Suppressor macrophage treated with lipopolysaccharide for 4 hours (primary cell): Measurements from ENCODE around the gene SNHG17.
"Not testable (repeated sequence)": the region's sequence is repeated elsewhere in the genome, so short reads cannot be mapped to it uniquely, and the experiment has no call there.

Source experiments
- DNase-seq: peaks from one replicate; pipeline ENCODE4 v3.0.0-alpha.2; 2020

SNHG17 gene

DNA sequence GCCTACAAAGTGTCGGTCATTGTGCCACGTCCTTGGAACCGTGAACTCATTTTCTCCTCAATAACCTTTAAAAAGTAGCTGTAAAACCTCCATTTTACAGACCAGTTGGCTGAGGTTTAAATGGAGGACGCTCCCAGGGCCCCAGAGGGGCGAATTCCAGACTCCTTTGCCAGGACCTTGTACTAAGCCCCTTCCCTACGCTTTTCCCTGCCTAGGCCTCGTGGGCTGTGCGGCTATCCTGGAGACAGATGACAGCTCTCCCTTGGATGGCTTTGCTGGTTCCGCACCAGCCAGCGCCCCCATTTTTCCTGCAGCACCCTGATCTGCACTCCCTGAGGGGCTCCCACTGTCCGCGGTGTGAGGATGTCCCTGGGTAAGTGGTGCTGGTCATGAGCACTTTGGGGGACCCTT, 12.1 kb upstream of the SNHG17 start:
- DNase-seq = no peak

DNA sequence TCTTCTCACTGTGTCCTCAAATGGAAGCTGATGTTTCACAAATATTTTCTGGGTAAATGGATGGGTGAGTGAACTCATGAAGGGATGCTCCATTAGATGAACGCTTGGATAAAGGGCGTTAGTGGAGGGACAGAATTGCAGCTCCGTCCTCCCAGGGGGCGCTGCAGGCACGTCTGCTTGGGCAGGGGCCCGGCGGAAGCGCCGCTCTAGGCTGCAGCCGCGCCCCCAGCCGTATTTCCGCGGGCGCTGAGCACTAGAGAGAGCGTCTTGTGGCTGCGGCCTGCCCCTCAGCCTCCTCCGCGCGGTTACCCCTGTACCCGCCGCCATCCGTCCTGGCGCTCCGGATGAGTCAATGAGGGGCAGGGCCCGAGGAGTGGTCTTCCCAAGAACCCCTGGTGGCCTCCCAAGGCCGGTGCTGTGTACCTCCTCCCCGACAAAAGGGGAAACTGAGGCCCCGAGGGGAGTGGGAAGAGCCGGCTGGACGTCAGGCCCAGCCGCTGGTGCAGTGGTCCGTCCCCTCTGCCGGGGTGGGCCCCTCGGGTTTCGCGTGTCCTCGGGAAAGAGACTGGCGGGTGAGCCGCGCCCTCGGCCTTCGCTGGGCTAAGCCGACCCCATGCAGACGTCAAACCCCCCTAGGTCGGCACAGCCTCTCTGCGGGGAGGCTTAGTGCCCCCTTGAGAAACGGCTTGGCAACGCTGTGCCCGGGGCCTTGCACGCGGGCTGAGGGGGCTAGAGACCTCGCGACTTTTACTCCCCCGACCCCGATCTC, 11.5 kb upstream of the SNHG17 start:
- DNase-seq = peak; percentile 96

DNA sequence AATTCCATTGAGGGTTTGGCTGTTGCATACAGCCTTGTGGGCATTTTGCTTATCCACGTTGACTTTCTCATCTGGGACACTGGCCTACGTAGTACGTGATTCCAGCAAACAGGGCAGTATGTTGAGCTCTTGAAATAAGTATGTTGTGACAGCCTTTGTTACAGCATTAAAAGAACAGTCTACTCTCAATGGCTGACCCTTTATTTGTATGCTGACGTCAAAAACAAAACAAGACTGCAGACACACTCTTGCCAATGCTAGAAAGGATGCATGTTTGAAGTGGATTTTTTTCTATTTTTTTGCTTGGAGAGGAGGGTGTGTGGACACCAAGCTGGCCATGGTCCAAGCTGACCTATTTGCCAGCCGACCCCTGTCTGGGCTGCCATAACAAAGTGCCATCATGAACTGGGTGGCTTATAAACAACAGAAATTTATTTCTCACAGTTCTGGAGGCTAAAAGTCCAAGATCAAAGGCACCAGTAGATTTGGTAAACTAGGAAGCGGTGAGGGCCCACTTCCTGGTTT, 10.8 kb upstream of the SNHG17 start:
- DNase-seq = no peak

DNA sequence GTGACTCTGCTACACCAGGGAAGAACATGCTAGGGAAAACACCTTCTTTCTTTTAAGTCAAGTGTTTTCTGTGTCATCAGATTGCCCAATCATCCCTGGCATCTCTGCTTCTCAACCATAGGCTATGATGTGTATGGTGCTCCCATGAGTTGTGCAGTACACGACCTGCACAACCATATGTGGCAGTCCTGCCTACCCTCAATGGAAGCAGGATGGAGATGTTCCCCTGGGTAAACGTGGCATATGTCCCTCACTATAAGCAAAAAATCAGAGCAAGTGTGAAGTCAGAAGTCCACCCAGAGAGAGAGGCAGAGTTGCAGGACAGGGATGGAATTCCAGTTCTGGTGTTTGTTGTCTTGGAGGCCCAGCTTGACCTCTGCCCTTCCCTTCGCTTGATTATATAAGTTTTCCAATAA, 10.3 kb upstream of the SNHG17 start:
- DNase-seq = peak; percentile 35

DNA sequence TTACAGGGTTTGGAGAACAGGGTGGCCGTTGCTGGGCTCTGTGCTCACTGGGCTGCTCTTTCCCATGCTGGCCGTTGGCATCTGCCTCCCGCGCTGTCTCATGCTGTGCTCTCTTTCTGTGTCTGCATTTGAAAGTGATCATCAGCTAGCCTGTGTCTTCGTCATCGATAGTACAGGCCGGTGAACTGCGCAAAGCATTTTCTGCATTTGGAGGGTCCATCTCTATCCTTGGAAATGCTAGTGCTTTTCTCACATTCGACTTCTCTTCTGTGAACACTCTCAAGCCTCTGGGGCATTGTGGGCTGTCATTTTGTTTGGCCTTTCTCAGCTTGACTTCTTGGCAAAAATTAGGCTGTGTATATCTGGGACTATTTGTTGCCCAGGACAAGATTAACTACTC, 6.8 kb upstream of the SNHG17 start:
- DNase-seq = no peak

DNA sequence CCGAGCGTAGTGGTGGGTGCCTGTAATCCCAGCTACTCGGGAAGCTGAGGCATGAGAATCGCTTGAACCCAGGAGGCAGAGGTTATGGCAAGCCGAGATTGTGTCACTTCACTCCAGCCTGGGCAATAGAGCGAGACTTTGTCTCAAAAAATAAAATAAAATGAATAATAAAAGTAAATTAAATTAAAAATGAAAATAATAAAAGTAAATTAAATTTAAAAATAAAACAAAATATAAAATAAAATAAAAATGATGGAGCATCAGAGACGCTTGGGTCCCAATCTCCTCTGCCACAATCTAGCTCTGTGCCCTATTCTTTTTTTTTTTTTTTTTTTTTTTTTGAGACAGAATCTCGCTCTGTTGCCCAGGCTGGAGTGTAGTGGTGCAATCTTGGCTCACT, 6.0 kb upstream of the SNHG17 start:
- DNase-seq = not testable (repeated sequence)

DNA sequence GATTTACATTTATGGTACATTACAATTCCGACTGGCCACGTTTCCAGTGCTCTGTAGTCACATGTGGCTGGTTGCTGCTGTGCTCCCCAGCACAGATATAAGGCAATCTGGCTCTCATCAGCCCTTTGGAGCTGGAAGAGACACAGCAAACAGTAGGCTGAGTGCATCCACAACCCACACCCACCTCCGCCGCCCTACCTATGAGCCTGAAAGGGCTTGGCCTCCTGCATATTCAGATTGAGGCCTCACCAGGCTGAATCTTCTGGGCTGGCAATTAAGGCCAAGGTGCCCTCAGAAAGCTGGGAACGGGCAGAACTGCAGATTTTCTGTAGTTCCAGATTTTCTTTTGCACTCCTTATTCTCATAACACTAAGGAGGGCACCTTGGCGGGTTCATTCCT, 2.7 kb upstream of the SNHG17 start:
- no peak for DNase-seq

DNA sequence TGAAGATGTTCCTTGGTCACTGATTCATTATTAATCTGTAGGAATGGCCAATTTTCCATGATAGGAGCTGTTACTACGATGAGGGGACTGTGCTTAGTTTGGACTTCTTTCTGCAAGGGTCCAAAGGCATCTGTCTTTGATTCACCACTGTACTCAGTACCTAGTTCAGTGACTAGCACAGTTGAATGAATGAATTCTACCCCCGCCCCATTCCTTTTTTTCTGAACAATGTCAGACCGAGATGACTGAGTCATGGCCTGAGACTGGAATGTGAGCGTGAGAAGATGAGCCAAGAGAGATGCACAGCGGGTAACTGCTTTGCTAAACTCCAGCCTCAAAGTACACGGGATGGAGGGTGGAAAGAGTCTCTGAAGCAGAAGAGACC, 419 bp upstream of the SNHG17 start:
- no peak for DNase-seq

DNA sequence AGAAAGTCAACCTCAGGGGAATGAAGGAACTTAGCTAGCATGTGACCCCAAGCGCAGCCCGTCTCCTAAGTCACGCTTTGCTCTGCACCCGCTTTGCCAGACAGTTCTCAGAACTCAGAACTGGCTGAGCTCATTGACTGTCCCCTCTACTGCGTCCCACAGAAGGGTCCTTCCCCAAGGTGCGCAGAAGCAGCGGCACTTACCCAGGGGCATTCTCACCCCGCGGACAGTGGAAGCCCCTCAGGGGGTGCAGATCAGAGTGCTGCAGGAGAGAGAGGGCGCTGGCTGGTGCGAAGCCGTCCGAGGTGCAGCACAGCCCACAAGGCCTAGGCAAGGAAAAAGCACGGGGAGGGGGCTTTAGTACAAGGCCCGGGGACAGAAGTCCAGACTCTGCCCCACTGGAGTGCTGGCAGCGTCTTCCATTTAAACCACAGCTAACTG, 807 bp downstream of the SNHG17 start:
- DNase-seq = peak; percentile 51

DNA sequence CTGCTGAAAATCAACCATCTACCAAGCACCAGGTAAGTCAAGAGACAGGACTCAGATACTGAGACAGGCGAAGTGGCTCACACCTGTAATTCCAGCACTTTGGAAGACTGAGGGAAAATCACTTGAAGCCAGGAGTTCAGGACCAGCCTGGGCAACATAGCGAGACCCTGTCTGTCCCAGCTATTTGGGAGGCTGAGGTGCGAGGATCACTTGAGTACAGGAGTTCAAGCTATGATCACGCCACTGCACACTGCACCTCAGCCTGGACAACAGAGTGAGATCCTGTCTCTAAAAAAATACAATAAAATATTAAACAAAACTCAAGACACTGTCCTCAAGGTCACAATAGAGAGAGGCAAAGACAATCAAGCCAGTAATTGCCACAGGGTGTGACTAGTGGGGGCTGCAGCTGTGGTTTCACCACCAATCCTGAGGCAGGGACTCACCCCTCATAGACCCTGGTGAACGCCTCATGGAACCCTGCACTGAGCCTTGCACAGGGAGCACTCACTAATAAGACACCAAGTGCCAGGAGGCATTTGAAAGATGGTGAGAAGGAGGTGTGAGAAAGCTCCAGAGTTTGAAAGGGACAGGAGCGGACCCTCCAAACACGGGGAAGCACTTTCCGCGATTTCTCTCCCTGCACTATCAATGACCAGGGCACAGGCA, 1.7 kb downstream of the SNHG17 start:
- no peak for DNase-seq

DNA sequence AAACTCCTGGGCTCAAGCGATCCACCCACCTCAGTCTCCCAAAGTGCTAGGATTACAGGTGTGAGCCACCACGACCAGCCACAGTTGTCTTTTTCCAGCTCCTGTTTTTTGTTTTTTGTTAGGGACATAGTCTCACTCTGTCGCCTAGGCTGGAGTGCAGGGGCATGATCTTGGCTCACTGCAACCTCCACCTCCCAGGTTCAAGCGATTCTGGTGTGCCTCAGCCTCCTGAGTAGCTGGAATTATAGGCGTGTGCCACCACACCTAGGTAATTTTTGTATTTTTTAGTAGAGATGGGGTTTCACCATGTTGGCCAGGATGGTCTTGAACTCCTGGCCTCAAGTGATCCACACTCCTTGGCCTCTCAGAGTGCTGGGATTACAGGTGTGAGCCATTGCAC, 2.3 kb downstream of the SNHG17 start:
- DNase-seq = not testable (repeated sequence)

DNA sequence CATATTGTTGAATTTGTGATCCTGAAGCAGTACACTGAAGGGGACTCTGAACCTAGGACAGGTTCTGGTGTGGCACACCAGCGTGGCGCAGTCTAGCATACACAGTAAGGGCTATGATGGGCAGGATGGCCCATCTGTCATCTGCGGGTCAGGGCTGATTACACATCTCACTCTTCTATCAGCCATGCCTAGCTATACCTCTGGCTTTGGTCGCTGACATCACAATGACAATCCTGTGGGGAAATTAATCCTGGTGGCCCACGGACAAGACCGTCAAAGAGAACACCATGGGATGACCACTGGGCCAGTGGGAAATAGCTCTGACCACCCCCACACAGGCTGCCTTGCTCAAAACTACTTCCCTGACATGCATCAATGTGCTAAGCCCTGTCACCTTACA, 2.8 kb downstream of the SNHG17 start:
- no peak for DNase-seq

DNA sequence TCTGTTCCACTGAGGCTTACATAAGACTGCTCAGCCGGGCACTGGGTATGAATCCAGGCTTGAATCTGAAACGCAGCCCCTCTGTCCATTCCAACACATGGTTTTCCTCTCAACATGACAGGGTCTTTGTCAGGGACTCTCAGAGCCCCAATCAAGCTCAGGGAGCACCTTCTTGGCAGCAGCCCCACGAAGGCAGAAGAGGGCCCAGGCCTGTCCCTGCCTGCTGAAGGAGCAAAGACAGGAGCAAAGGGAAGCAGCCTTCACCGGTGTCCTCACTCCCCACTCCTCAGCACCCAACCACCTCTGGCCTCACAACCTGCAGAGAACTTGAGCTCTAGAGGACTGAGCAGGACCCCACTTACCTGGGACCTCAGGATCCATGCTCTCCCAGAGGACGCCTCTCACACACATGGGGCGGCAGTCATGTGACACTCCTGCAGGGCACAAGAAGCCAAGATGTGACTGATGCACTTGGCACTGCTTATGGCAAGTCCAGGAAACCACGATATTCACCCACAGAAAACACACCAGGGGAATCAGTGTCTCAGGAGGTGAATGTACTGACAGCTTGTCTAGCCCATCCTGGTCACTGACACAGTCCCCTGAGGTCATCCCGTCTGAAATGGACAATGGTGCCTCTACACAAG, 4.3 kb downstream of the SNHG17 start:
- no peak for DNase-seq

DNA sequence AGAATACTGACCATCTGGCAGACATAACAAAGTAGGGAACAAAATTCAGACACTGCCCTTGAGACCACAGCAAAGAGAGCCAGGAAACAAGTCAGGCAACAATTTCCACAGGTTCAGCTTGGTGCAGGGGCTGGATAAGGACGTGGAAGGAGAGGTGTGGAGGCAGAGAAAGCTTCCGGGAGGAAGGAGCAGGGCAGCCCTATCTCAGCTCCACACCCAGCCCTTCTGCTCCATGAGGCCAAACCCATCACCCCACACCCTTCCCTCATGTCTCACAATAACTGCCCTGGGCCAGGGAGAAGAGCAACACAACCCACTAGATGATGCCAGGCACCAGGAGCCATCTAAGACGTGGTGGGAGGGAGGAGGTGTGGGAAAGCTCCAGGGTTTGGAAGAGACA, 5.8 kb downstream of the SNHG17 start:
- DNase-seq = no peak

DNA sequence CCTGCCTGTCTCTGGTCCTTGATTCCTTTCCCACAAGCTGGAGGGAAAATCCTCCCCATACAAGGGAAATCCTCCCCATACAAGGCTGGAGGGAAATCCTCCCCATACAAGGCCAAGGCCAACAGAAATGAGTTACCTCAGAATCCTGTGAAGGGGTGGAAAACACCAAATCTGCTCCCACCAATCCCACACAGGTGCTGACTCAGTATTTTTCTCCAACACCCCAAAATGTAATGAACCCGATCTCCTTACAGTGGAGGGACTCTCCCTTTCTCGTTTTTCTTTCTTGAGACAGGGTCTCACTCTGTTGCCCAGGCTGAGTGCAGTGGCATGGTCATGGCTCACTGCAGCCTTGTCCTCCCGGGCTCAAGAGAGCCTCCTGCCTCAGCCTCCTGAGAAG, 6.3 kb downstream of the SNHG17 start:
- DNase-seq = no peak

DNA sequence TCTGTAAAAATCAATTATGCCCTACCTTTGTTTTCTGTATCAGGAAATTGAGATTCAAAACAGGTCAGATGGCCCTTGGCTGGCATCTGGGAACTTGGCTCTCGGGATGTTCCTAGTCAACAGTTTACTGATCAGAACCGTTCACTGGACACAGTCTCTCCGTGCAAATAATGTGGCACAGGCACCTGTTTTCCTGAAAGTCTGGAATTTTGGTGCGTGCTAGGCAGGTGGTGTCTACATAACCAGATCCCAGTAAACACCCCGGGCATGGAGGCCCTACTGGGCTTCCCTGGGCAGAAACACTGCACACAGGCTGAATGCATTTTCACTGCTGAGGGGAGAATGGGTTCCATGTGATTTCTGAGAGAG, 7.5 kb downstream of the SNHG17 start:
- DNase-seq = no peak

DNA sequence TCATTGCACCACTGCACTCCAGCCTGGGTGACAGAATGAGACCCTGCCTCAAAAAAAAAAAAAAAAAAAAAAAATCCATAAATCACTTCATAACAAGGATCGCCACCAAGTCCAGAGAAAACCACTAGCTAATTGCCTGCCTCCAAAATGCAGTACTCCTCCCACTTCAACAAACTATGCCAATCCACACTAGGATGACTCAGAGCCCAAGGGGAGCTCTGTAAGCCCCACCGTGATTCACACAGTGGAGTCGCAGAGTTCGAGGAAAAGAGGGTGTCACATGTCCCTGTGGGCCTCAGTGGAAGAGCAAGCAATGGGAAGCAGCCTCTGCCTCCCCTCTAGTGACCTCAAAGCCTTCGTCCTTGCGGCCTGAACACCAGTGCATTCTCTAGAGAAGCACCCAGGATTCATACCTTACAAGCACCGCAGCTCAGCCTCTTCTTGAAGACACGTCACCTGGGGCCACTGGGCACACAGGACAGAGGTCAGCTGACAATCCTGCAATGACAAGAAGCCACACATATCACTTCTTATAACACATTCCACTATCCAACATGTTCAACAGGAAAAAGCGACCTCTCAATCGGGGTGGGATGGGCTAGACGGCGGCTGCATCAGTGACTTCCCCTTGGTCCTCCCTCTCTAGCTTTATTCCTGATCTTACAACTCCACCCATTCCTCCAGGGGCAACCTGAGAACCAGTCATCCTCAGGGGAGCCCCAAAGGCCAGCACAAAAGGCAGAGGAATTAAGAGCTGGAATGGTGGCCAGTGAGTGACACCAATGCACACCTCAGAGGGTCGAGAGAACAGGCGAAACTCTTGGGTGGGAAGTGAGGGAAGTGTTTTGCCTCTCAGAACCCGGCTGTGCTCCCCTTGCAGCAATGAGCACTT, 8.9 kb downstream of the SNHG17 start:
- DNase-seq = peak; percentile 75

DNA sequence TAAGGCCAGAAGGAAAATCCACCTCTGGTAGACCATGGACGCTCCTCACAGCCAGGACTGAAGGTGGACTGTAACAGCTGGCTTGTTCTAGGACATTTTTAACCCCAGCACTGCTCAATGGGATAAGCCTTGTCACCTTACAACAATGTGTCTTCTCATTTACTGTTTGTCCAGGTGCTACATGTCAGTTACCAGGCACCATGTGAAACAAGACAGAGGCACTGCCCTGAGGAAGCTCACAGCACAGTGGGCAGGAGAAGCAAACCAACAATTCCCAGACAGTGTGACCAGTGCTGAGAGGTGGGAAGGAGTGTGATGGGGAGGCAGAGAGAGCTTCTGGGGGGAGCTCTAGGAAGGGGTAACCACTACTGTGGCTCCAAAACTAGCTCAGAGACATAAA, 10.7 kb downstream of the SNHG17 start:
- DNase-seq = no peak

DNA sequence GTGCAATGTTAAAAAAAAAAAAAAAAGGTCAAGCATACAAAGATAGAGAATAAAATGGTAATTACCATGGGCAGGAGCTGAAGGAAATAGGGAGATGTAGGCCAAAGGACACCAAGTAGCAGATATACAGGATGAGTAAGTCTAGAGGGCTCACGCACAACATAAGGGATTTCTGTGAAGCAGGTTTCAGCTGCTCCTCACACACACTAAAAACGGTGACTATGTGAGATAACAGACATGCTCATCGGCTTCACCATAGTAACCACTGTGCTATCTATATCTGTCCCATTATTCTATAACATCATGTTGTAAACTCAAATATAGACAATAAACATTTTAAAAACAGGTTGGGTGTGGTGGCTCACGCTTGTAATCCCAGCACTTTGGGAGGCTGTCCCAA, 11.6 kb downstream of the SNHG17 start:
- DNase-seq = no peak

DNA sequence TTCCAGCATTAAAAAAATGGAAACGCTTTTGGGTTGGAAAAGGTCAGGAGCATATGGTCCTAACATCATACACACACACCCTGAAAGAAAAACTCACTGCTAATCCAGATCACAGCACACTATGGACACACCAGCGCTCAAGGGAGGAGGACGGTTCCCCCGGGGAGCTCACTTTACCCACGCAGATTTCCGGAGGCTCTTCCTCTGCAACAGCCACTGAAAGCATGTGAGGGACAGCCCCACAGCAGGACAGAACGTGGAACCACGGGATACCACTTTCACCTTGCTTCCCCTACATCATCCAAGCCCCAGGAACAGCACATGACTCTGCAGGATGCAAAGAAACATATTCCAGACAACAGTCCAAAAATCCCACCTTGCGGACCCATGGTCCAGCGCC, 13.2 kb downstream of the SNHG17 start:
- DNase-seq = no peak

DNA sequence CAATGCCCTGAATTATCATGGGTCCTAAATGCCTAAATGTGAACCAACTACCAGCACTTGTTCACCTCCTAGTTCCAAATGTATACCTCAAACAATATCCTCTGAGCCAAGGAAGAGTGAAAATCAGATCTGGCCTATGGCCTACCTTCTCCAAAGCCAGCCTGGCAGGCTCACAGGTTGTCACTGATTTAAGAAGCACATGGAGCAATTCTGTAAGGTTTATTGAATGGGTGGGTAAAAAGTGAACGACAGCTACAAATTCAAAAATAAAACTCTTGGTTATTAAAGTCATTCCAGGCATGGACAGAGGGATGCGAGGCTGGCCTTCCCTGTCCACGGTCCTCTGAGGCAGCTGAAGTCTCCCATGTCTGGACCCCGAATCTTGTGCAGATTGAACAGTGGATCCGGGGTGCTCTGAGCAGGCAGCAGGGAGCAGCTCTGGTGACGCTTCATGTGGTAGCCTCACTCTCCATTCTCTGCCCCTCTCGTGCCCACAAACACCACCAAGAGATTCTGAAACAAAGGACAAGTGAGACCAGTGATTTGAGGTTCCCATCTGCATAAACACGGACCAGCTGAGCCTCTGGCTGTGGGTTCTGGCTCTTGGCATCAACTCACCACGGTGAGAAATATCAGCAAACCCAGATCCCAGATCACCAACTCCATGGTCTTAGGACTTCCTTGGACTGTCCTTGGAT, 14.6 kb downstream of the SNHG17 start:
- no peak for DNase-seq

DNA sequence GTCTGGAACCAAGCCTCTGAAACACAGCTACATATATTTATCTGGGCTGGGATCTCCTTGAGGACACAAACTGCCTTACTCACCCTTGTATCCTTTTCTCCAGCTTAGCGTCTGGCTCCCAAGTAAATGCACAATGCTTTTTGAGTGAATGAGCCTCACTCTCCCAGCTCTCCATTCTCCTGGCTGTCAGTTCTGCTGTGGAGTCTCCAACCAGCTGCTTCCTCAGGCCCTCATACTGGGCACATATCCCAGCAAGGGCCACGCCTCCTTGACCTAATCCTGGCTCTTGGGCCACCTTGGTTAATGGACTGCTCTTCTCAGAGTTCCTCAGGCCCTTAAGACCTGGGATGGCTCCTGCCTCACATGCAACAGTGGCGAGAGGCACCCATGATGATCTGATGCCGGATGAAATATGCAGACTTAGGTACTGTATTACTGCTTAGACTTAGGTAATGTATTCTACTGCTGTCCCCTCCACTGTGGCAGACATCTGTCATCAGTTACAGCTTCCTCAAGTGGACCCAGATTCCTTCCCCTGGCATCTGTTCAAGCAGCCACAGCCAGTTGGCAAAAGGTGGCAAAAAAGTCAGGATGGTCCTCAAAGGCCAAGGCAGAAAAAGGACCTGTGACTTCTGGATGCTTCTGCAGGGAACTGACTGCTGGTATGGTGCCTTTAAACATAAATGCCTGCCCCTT, 16.5 kb downstream of the SNHG17 start:
- DNase-seq = no peak
